ENCODE measurements around the gene EPG5.

EPG5 gene

GRCh38 chr18:45805551-45805950 lies 161.6 kb downstream of the EPG5 start:
- TF ChIP-seq CTCF (IDR thresholded peaks at IDR 0.05; ENCODE audit: extremely low read depth, missing control alignments), result no peak
- DNase-seq (ENCODE audit: low spot score), result no peak

GRCh38 chr18:45802814-45803492 lies 164.2 kb downstream of the EPG5 start:
- TF ChIP-seq CTCF (IDR thresholded peaks at IDR 0.05; ENCODE audit: extremely low read depth, missing control alignments), result no peak
- no peak for DNase-seq (ENCODE audit: low spot score)

GRCh38 chr18:45801416-45802004 lies 165.6 kb downstream of the EPG5 start:
- no peak for DNase-seq (ENCODE audit: low spot score)
- TF ChIP-seq CTCF (IDR thresholded peaks at IDR 0.05; ENCODE audit: extremely low read depth, missing control alignments), result no peak
